CD14-positive monocyte (primary cell): ENCODE results near the gene DDX18. TPM values are rescaled to one million over a fixed set of nuclear protein-coding genes. Genes with fewer than 3 reads are reported as not detected.

Source experiments
- DNase-seq, 3 donors: peaks; one replicate each; pipeline ENCODE4 v3.0.0-alpha.2; 2011 to 2022
- H2AFZ ChIP-seq: 2 replicates; pipeline ENCODE4 v1.6.0; 2012; ENCODE audit warnings: mild to moderate bottlenecking, low read depth, low read length, inconsistent platforms; ENCODE audit not compliant: insufficient read depth, poor library complexity, severe bottlenecking
- H3K27ac ChIP-seq, 2 donors: 1 replicate in 1 of 2; 2 replicates in 1 of 2; pipeline ENCODE4 v1.5.1; 2012 to 2013; ENCODE audit warnings: low read length in 2 of 2, control low read depth in 1 of 2, inconsistent platforms in 1 of 2, low read depth in 1 of 2, mild to moderate bottlenecking in 1 of 2
- H3K27me3 ChIP-seq, 2 donors: one replicate each; pipeline versions ENCODE4 v1.6.0 to v1.6.1; 2011 to 2013; ENCODE audit warnings: low read length in 2 of 2; ENCODE audit not compliant: control insufficient read depth in 2 of 2, insufficient read depth in 2 of 2
- H3K36me3 ChIP-seq, 2 donors: replicated peaks in 1 of 2; 1 replicate in 1 of 2; 2 replicates in 1 of 2; pipeline versions ENCODE4 v1.5.1 to v1.6.1; 2012 to 2013; ENCODE audit warnings: low read length in 2 of 2, control low read depth in 1 of 2, inconsistent platforms in 1 of 2, mild to moderate bottlenecking in 1 of 2; ENCODE audit not compliant: insufficient read depth in 2 of 2, control insufficient read depth in 1 of 2
- H3K4me1 ChIP-seq, 2 donors: 1 replicate in 1 of 2; 2 replicates in 1 of 2; pipeline versions ENCODE4 v1.5.1 to v1.6.1; 2012 to 2013; ENCODE audit warnings: low read length in 2 of 2, control low read depth in 1 of 2, inconsistent platforms in 1 of 2, mild to moderate bottlenecking in 1 of 2, moderate library complexity in 1 of 2; ENCODE audit not compliant: insufficient read depth in 2 of 2, control insufficient read depth in 1 of 2
- H3K4me2 ChIP-seq: replicated peaks from 2 replicates; pipeline ENCODE3; 2012; ENCODE audit warnings: low read length, moderate library complexity, mild to moderate bottlenecking; ENCODE audit not compliant: poor library complexity, severe bottlenecking; ENCODE audit errors: extremely low read depth
- H3K4me3 ChIP-seq, 3 experiments: fragments of 200-600 bp in 1 of 3; sonication (generic) in 1 of 3; replicated peaks in 1 of 3; 1 replicate in 2 of 3; 2 replicates in 1 of 3; pipeline ENCODE4 v1.5.1; 2011 to 2013; ENCODE audit warnings: low read length in 3 of 3, mild to moderate bottlenecking in 3 of 3, control low read depth in 2 of 3, low read depth in 2 of 3, inconsistent platforms in 1 of 3, moderate library complexity in 1 of 3
- H3K79me2 ChIP-seq: 2 replicates; pipeline ENCODE4 v1.6.0; 2012; ENCODE audit warnings: mild to moderate bottlenecking, control low read depth, inconsistent platforms, low read length, moderate library complexity; ENCODE audit not compliant: insufficient read depth
- H3K9ac ChIP-seq: 2 replicates; pipeline ENCODE4 v1.6.0; 2017; ENCODE audit warnings: low read length, mild to moderate bottlenecking; ENCODE audit not compliant: insufficient read depth, poor library complexity, severe bottlenecking
- H3K9me3 ChIP-seq, 2 donors: replicated peaks in 1 of 2; 1 replicate in 1 of 2; 2 replicates in 1 of 2; pipeline versions ENCODE4 v1.5.1 to v1.6.1; 2012 to 2013; ENCODE audit warnings: low read length in 2 of 2, control low read depth in 1 of 2; ENCODE audit not compliant: control insufficient read depth in 1 of 2, insufficient read depth in 1 of 2
- H4K20me1 ChIP-seq: 2 replicates; pipeline ENCODE4 v1.6.0; 2012; ENCODE audit warnings: mild to moderate bottlenecking, low read length, control low read depth, moderate library complexity; ENCODE audit not compliant: insufficient read depth
- H3K27ac Mint-ChIP-seq, 7 donors: one replicate each; pipeline ENCODE4 v1.8.0; 2020; ENCODE audit warnings: mild to moderate bottlenecking in 7 of 7, mixed read lengths in 7 of 7, moderate library complexity in 6 of 7, inconsistent platforms in 2 of 7
- H3K27me3 Mint-ChIP-seq, 3 donors: one replicate each; pipeline ENCODE4 v1.8.0; 2021 to 2022; ENCODE audit warnings: low read depth in 3 of 3, mild to moderate bottlenecking in 3 of 3, mixed read lengths in 3 of 3, moderate library complexity in 3 of 3, inconsistent platforms in 1 of 3
- H3K36me3 Mint-ChIP-seq, 2 donors: one replicate each; pipeline ENCODE4 v1.8.0; 2020; ENCODE audit warnings: mixed read lengths in 2 of 2, inconsistent platforms in 1 of 2, mild to moderate bottlenecking in 1 of 2
- H3K4me1 Mint-ChIP-seq: one replicate; pipeline ENCODE4 v1.8.0; 2020; ENCODE audit warnings: mild to moderate bottlenecking, mixed read lengths
- H3K4me3 Mint-ChIP-seq, 2 donors: one replicate each; pipeline ENCODE4 v1.8.0; 2020; ENCODE audit warnings: mild to moderate bottlenecking in 2 of 2, mixed read lengths in 2 of 2, moderate library complexity in 1 of 2
- H3K9me3 Mint-ChIP-seq, 7 donors: one replicate each; pipeline ENCODE4 v1.8.0; 2020 to 2022; ENCODE audit warnings: mixed read lengths in 7 of 7, mild to moderate bottlenecking in 6 of 7, moderate library complexity in 6 of 7, inconsistent platforms in 2 of 7
- CTCF ChIP-seq: fragments of 200-600 bp; IDR thresholded peaks from one replicate; pipeline ENCODE4 v1.8.0; 2022; ENCODE audit warnings: antibody characterized with exemption, mild to moderate bottlenecking
- WGBS: methylation state at CpG from one replicate; pipeline ENCODE4 v1.1.5; 2013; ENCODE audit warnings: missing lambda C conversion rate; ENCODE audit not compliant: insufficient coverage; 5-methylcytosine and 5-hydroxymethylcytosine counted together
- intact Hi-C, 2 donors: fragments of 100-400 bp; cut with micrococcal nuclease; formaldehyde crosslinking; loops; one replicate each; pipeline versions ENCODE4 v1.15.0 to v1.15.1; 2023
- polyA plus RNA-seq, 3 donors: library from polyadenylated mRNA; depleted of rRNA in 1 of 3; unstranded in 2 of 3; stranded (reverse) in 1 of 3; fragments of 300-500 nt in 2 of 3; fragments of >200 nt in 1 of 3; fragmentation: Illumina TruSeq in 2 of 3; gene quantifications; 1 replicate in 2 of 3; 2 replicates in 1 of 3; pipeline ENCODE4 v1.2.3, GENCODE V29; 2012 to 2021

DDX18 gene
- polyA plus RNA-seq, 3 donors: 19.1 to 21.1 (median 19.7) TPM

- no peak for TF ChIP-seq CTCF
- no peaks in the 10 kb centered on the region for H3K4me1 ChIP-seq
- H2AFZ ChIP-seq: no peak overlapping the region
- Mint-ChIP-seq H3K9me3 (peaks cover 4 to 17% (median 11%) of the 10 kb centered on the region in 7 donors), H3K36me3 (no peaks in the 10 kb centered on the region), H3K27ac (no peak overlapping the region), H3K27me3 (peaks cover 9 to 39% (median 17%) of the 10 kb centered on the region in 3 donors), H3K4me1 (no peaks in the 10 kb centered on the region), H3K4me3 (peak overlapping the region in 1 of 2 donors; percentile 1)
- H3K4me3 ChIP-seq: no peak overlapping the region
- no peaks in the 10 kb centered on the region for H3K36me3 ChIP-seq
- DNase-seq: no peak
- H3K9ac ChIP-seq: no peak overlapping the region
- no peak overlapping the region for H3K4me2 ChIP-seq
- no peak overlapping the region for H3K27ac ChIP-seq
- H4K20me1 ChIP-seq: no peaks in the 10 kb centered on the region
- H3K79me2 ChIP-seq: no peaks in the 10 kb centered on the region
- intact Hi-C loops: no loop called here
- no CpG with 5 or more reads among the region's 4 CpGs for WGBS
- peaks cover 8 to 10% of the 10 kb centered on the region in 2 donors for H3K9me3 ChIP-seq
- H3K27me3 ChIP-seq: peaks cover 22 to 31% of the 10 kb centered on the region in 2 donors
Observed at GRCh38 chr2:117850461-117850860, 36.0 kb downstream of the DDX18 start.

GRCh38 chr2:117851969-117852368, 37.5 kb downstream of the DDX18 start:
- Histone ChIP-seq H3K27ac (no peak overlapping the region), H4K20me1 (no peaks in the 10 kb centered on the region), H3K4me1 (no peaks in the 10 kb centered on the region), H3K36me3 (no peaks in the 10 kb centered on the region), H3K79me2 (no peaks in the 10 kb centered on the region), H2AFZ (no peak overlapping the region), H3K9ac (no peak overlapping the region), H3K9me3 (peaks cover 8 to 10% of the 10 kb centered on the region in 2 donors), H3K27me3 (peaks cover 22 to 35% of the 10 kb centered on the region in 2 donors), H3K4me2 (no peak overlapping the region), H3K4me3 (no peak overlapping the region)
- 0% methylated on average over 1 of the region's 3 CpGs for WGBS
- no peak for TF ChIP-seq CTCF
- intact Hi-C loops: no loop called here
- Mint-ChIP-seq H3K4me3 (no peak overlapping the region), H3K27ac (no peak overlapping the region), H3K36me3 (no peaks in the 10 kb centered on the region), H3K9me3 (peaks cover 4 to 17% (median 11%) of the 10 kb centered on the region in 7 donors), H3K4me1 (no peaks in the 10 kb centered on the region), H3K27me3 (peaks cover 9 to 41% (median 20%) of the 10 kb centered on the region in 3 donors)
- DNase-seq: no peak
